A549 (cell line): ENCODE results near the gene SMIM45.
A peak's percentile ranks its signal among the peaks of the same experiment; 100 is the strongest.

Experiments used
- ATAC-seq, 2 experiments: fragments of 200-7000 bp in 1 of 2; fragments of >200 bp in 1 of 2; cut with Nextera tagmentation in 1 of 2; cut with Tn5 transposase in 1 of 2; 3 replicates each; pipeline versions ENCODE4 v1.8.0 to v1.9.1; 2018 to 2020; ENCODE audit warnings: mild to moderate bottlenecking in 1 of 2, moderate library complexity in 1 of 2
- CTCF ChIA-PET: fragments of 300-600 bp; sonication (Branson Sonifier 250); formaldehyde crosslinking; extraction: SDS; loops from one replicate; lab custom pipeline; 2021; ENCODE audit warnings: antibody characterized with exemption, inconsistent platforms; lab: Yijun Ruan, JAX
- POLR2A ChIA-PET: fragments of 350-600 bp; formaldehyde crosslinking; extraction: SDS; loops from one replicate; lab custom pipeline; 2021; ENCODE audit warnings: antibody characterized with exemption, inconsistent platforms; lab: Yijun Ruan, JAX
- DNase-seq, 2 experiments: peaks; one replicate each; pipeline versions ENCODE4 v3.0.0 to v3.0.0-alpha.2; 2011 to 2016; ENCODE audit warnings: low read depth in 1 of 2, low spot score in 1 of 2
- FAIRE-seq: peaks from 2 replicates; lab custom pipeline; 2011; peaks lifted over from hg19 to GRCh38; lab: Jason Lieb, UNC
- H3K27ac ChIP-seq, 2 experiments: fragments of >200 bp; sonication (Bioruptor Twin); formaldehyde crosslinking; 3 replicates each; pipeline ENCODE4 v1.5.1; 2016 to 2017
- H3K4me1 ChIP-seq: fragments of >200 bp; sonication (Bioruptor Twin); formaldehyde crosslinking; 3 replicates; pipeline ENCODE4 v1.6.1; 2016
- H3K4me2 ChIP-seq: fragments of >200 bp; sonication (Bioruptor Twin); formaldehyde crosslinking; 3 replicates; pipeline ENCODE4 v1.6.1; 2016
- H3K4me3 ChIP-seq: fragments of >200 bp; sonication (Bioruptor Twin); formaldehyde crosslinking; 3 replicates; pipeline ENCODE4 v1.5.1; 2016
- H3K9me3 ChIP-seq: fragments of >200 bp; sonication (Bioruptor Twin); formaldehyde crosslinking; 3 replicates; pipeline ENCODE4 v1.6.1; 2016
- BCL3 ChIP-seq: fragments of >200 bp; sonication (Bioruptor Twin); formaldehyde crosslinking; IDR thresholded peaks from 3 replicates; pipeline ENCODE4 v1.6.1; 2016
- CEBPB ChIP-seq, 2 experiments: fragments of >200 bp in 1 of 2; sonication (Bioruptor Twin) in 1 of 2; formaldehyde crosslinking in 1 of 2; IDR thresholded peaks; 2 replicates each; pipeline ENCODE4 v1.6.1; 2012 to 2016
- CTCF ChIP-seq: fragments of >200 bp; sonication (Bioruptor Twin); formaldehyde crosslinking; IDR thresholded peaks from 3 replicates; pipeline ENCODE4 v1.5.1; 2016
- E2F6 ChIP-seq: IDR thresholded peaks from 2 replicates; pipeline ENCODE4 v1.6.1; 2012; ENCODE audit warnings: low read depth, borderline replicate concordance
- ELK1 ChIP-seq: fragments of 150-350 bp; IDR thresholded peaks from 2 replicates; pipeline ENCODE4 v1.6.1; 2014; ENCODE audit warnings: low read depth, mild to moderate bottlenecking, low read length
- EP300 ChIP-seq, 2 experiments: fragments of >200 bp; sonication (Bioruptor Twin); formaldehyde crosslinking; IDR thresholded peaks; 2 replicates in 1 of 2; 3 replicates in 1 of 2; pipeline ENCODE4 v1.6.1; 2016 to 2017
- JUNB ChIP-seq: fragments of >200 bp; sonication (Bioruptor Twin); formaldehyde crosslinking; IDR thresholded peaks from 2 replicates; pipeline ENCODE4 v1.6.1; 2016
- KDM1A ChIP-seq: fragments of 200-600 bp; sonication (generic); IDR thresholded peaks from 2 replicates; pipeline ENCODE4 v1.6.1; 2016; ENCODE audit warnings: low read depth, mild to moderate bottlenecking
- MYC ChIP-seq: IDR thresholded peaks from 2 replicates; pipeline ENCODE4 v1.6.1; 2012; ENCODE audit warnings: mild to moderate bottlenecking, inconsistent platforms, low read length, improper control_type of control experiment, borderline replicate concordance
- NR3C1 ChIP-seq: fragments of >200 bp; sonication (Bioruptor Twin); formaldehyde crosslinking; IDR thresholded peaks from 3 replicates; pipeline ENCODE4 v1.6.1; 2017
- RCOR1 ChIP-seq: fragments of 150-350 bp; IDR thresholded peaks from 2 replicates; pipeline ENCODE4 v1.6.1; 2014; ENCODE audit warnings: antibody characterized with exemption, low read length, low read depth
- SMC3 ChIP-seq: fragments of >200 bp; sonication (Bioruptor Twin); formaldehyde crosslinking; IDR thresholded peaks from 3 replicates; pipeline ENCODE4 v1.6.1; 2018; ENCODE audit warnings: inconsistent platforms
- TFCP2L1 ChIP-seq: fragments of 250-450 bp; sonication (Bioruptor Pico); IDR thresholded peaks from 2 replicates; pipeline ENCODE4 v1.5.0; 2021; ENCODE audit warnings: mild to moderate bottlenecking
- TP53 ChIP-seq: fragments of 250-450 bp; sonication (Bioruptor Pico); IDR thresholded peaks from 2 replicates; pipeline ENCODE4 v1.5.0; 2021; ENCODE audit warnings: mild to moderate bottlenecking, moderate library complexity
- ZFP36 ChIP-seq: fragments of 450-650 bp; IDR thresholded peaks from 2 replicates; pipeline ENCODE4 v1.6.1; 2014; ENCODE audit warnings: borderline replicate concordance; ENCODE audit not compliant: partially characterized antibody
- ZSCAN20 ChIP-seq: fragments of 250-450 bp; sonication (Bioruptor Pico); IDR thresholded peaks from 2 replicates; pipeline ENCODE4 v1.8.0; 2022; ENCODE audit warnings: mild to moderate bottlenecking, moderate library complexity
- WGBS: methylation state at CpG from one replicate; pipeline ENCODE4 v1.1.6; 2017; ENCODE audit errors: missing lambda C conversion rate; 5-methylcytosine and 5-hydroxymethylcytosine counted together

Gene SMIM45

GRCh38 chr22:41923595-41924276 lies 28.2 kb upstream of the SMIM45 start:
- H3K4me1 ChIP-seq: no peaks in the 10 kb centered on the region
- FAIRE-seq: no peak
- H3K4me2 ChIP-seq: no peak overlapping the region
- DNase-seq: no peak
- 89% methylated on average over 13 of the region's 14 CpGs for WGBS
- H3K27ac ChIP-seq: no peak overlapping the region
- ChIA-PET CTCF (interaction anchor here (1.0 to 4.3 kb wide), 6 partner anchors 16 to 227 kb away, joined by 3 to 50 read pairs (median 3); no protein-coding TSS in a partner anchor), POLR2A (no interaction called here)
- no peak overlapping the region for H3K4me3 ChIP-seq
- H3K9me3 ChIP-seq: no peaks in the 10 kb centered on the region
- TF ChIP-seq ELK1 (no peak), KDM1A (no peak)
- ATAC-seq: no peak

GRCh38 chr22:41925783-41926460 lies 26.0 kb upstream of the SMIM45 start:
- no peaks in the 10 kb centered on the region for H3K4me1 ChIP-seq
- ATAC-seq (peak; percentile 76 to 81), DNase-seq (peak in 1 of 2 experiments; percentile 48), FAIRE-seq (no peak)
- TF ChIP-seq ZFP36 (no peak), SMC3 (peak; percentile 31; the same call in 1 of the 3 replicates), CTCF (peak; percentile 71)
- peak overlapping the region; percentile 64 for H3K4me3 ChIP-seq
- CTCF ChIA-PET: interaction anchor here (0.6 to 4.3 kb wide), 27 partner anchors 8 to 731 kb away, joined by 3 to 50 read pairs (median 3); partner anchors contain the start of gene SHISA8
- H3K9me3 ChIP-seq: no peaks in the 10 kb centered on the region
- 38% methylated on average over 6 of the region's 48 CpGs for WGBS
- H3K27ac ChIP-seq: peak overlapping the region; percentile 74 to 90
- POLR2A ChIA-PET: interaction anchor here (0.6 to 1.1 kb wide), 4 partner anchors 9 to 259 kb away, joined by 3 to 6 read pairs (median 3); partner anchors contain the start of gene WBP2NL
- peak overlapping the region; percentile 97 for H3K4me2 ChIP-seq

GRCh38 chr22:41927813-41928212 lies 24.1 kb upstream of the SMIM45 start:
- DNase-seq (no peak), FAIRE-seq (no peak)
- 71% methylated on average over 6 of the region's 6 CpGs for WGBS
- no peak overlapping the region for H3K4me3 ChIP-seq
- H3K4me2 ChIP-seq: no peak overlapping the region
- POLR2A ChIA-PET: no interaction called here
- H3K9me3 ChIP-seq: no peaks in the 10 kb centered on the region
- TF ChIP-seq JUNB (no peak), RCOR1 (no peak), MYC (no peak), BCL3 (no peak), CEBPB (IDR thresholded peaks at IDR 0.05) (no peak), TFCP2L1 (CRISPR knock-in tag) (no peak), EP300 (IDR thresholded peaks at IDR 0.05) (no peak), ZSCAN20 (CRISPR knock-in tag) (no peak), TP53 (no peak), NR3C1 (no peak), E2F6 (no peak)
- TF ChIP-seq, all 56 proteins: peak for 0
- Histone ChIP-seq H3K27ac (no peak overlapping the region), H3K4me1 (no peaks in the 10 kb centered on the region)
- peak in 1 of 2 experiments; percentile 5; a peak in 2 of 6 replicates for ATAC-seq
- CTCF ChIA-PET: interaction anchor here (1.2 to 2.5 kb wide), 3 partner anchors 12 to 105 kb away, joined by 6 to 15 read pairs (median 14); partner anchors contain the start of gene SHISA8
